HG02885 (cell line): ENCODE measurements around the gene IGF2R.
"Not testable (repeated sequence)": the region's sequence is repeated elsewhere in the genome, so short reads cannot be mapped to it uniquely, and the experiment has no call there.

Source experiments
- ATAC-seq: cut with Tn5 transposase; IDR thresholded peaks from one replicate; pipeline ENCODE4 v1.9.1; 2021; ENCODE audit warnings: mild to moderate bottlenecking; ENCODE audit not compliant: unreplicated experiment, poor library complexity

IGF2R gene

GRCh38 chr6:160129881-160130615 lies 161.2 kb downstream of the IGF2R start:
- no peak for ATAC-seq

- ATAC-seq: no peak
Measured at GRCh38 chr6:160130729-160131484, 162.0 kb downstream of the IGF2R start.

GRCh38 chr6:160131636-160132296 lies 162.9 kb downstream of the IGF2R start:
- ATAC-seq: no peak

- ATAC-seq: no peak
Measured at GRCh38 chr6:160132297-160132637, 163.4 kb downstream of the IGF2R start.

- peak; percentile 38 for ATAC-seq
Measured at GRCh38 chr6:160132776-160133338, 164.0 kb downstream of the IGF2R start.

GRCh38 chr6:160133441-160134336 lies 164.8 kb downstream of the IGF2R start:
- ATAC-seq: no peak

- peak; percentile 45 for ATAC-seq
Measured at GRCh38 chr6:160134337-160134751, 165.5 kb downstream of the IGF2R start.

- ATAC-seq: no peak
Measured at GRCh38 chr6:160134779-160135547, 166.1 kb downstream of the IGF2R start.

- ATAC-seq: no peak
Measured at GRCh38 chr6:160135907-160136655, 167.2 kb downstream of the IGF2R start.

- ATAC-seq: no peak
Measured at GRCh38 chr6:160137130-160137988, 168.5 kb downstream of the IGF2R start.

GRCh38 chr6:160137989-160138835 lies 169.3 kb downstream of the IGF2R start:
- peak; percentile 63 for ATAC-seq

- no peak for ATAC-seq
Measured at GRCh38 chr6:160138839-160139419, 170.0 kb downstream of the IGF2R start.

- no peak for ATAC-seq
Measured at GRCh38 chr6:160139420-160139851, 170.6 kb downstream of the IGF2R start.

- ATAC-seq: not testable (repeated sequence)
Measured at GRCh38 chr6:160140493-160140892, 171.6 kb downstream of the IGF2R start.

GRCh38 chr6:160141001-160141726 lies 172.3 kb downstream of the IGF2R start:
- no peak for ATAC-seq
